GM18858 (cell line): ENCODE data around the gene ARHGEF7.

Experiments used
- ATAC-seq: cut with Tn5 transposase; IDR thresholded peaks from one replicate; pipeline ENCODE4 v1.9.1; 2021; ENCODE audit not compliant: unreplicated experiment

Gene ARHGEF7

GRCh38 chr13:111216166-111216960, 101.3 kb downstream of the ARHGEF7 start:
- no peak for ATAC-seq

GRCh38 chr13:111217641-111218040, 102.5 kb downstream of the ARHGEF7 start:
- ATAC-seq: no peak

- ATAC-seq: no peak
Observed at GRCh38 chr13:111219280-111219679, 104.2 kb downstream of the ARHGEF7 start.

GRCh38 chr13:111219950-111220349, 104.8 kb downstream of the ARHGEF7 start:
- no peak for ATAC-seq

GRCh38 chr13:111225166-111225565, 110.1 kb downstream of the ARHGEF7 start:
- ATAC-seq: no peak

GRCh38 chr13:111225810-111226546, 110.9 kb downstream of the ARHGEF7 start:
- ATAC-seq: no peak

GRCh38 chr13:111227405-111227804, 112.3 kb downstream of the ARHGEF7 start:
- ATAC-seq: no peak

- ATAC-seq: no peak
Observed at GRCh38 chr13:111228262-111229144, 113.4 kb downstream of the ARHGEF7 start.

- no peak for ATAC-seq
Observed at GRCh38 chr13:111230385-111230930, 115.3 kb downstream of the ARHGEF7 start.

- no peak for ATAC-seq
Observed at GRCh38 chr13:111232191-111232590, 117.1 kb downstream of the ARHGEF7 start.

- ATAC-seq: no peak
Observed at GRCh38 chr13:111233080-111233479, 118.0 kb downstream of the ARHGEF7 start.

- no peak for ATAC-seq
Observed at GRCh38 chr13:111239764-111240670, 124.9 kb downstream of the ARHGEF7 start.

- ATAC-seq: no peak
Observed at GRCh38 chr13:111241006-111241755, 126.1 kb downstream of the ARHGEF7 start.

- ATAC-seq: no peak
Observed at GRCh38 chr13:111241862-111242261, 126.8 kb downstream of the ARHGEF7 start.

- no peak for ATAC-seq
Observed at GRCh38 chr13:111242585-111242984, 127.5 kb downstream of the ARHGEF7 start.

- no peak for ATAC-seq
Observed at GRCh38 chr13:111243981-111244380, 128.9 kb downstream of the ARHGEF7 start.

- no peak for ATAC-seq
Observed at GRCh38 chr13:111245576-111246384, 130.7 kb downstream of the ARHGEF7 start.

- ATAC-seq: no peak
Observed at GRCh38 chr13:111247552-111247951, 132.4 kb downstream of the ARHGEF7 start.
